HG02571 (cell line): ENCODE results near the gene OR2L8.
A peak's percentile ranks its signal among the peaks of the same experiment; 100 is the strongest.

ENCODE experiments used
- ATAC-seq: cut with Tn5 transposase; IDR thresholded peaks from one replicate; pipeline ENCODE4 v1.9.1; 2021; ENCODE audit warnings: mild to moderate bottlenecking, moderate library complexity; ENCODE audit not compliant: unreplicated experiment

OR2L8 gene, protein sequence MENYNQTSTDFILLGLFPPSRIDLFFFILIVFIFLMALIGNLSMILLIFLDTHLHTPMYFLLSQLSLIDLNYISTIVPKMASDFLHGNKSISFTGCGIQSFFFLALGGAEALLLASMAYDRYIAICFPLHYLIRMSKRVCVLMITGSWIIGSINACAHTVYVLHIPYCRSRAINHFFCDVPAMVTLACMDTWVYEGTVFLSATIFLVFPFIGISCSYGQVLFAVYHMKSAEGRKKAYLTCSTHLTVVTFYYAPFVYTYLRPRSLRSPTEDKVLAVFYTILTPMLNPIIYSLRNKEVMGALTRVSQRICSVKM

DNA sequence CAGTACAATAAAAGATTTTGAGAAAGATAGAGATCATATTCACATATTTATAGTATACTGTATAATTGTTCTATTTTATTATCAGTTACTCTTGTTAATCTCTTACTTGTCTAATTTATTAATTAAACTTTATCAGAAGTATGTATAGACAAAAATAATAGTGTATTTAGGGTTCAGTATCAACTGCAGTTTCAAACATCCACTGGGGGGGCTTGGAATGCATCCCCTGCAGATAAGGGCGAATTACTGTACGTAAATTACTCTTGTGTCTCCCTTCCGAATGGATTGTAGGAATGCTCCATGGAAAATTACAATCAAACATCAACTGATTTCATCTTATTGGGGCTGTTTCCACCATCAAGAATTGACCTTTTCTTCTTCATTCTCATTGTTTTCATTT is at the start of gene OR2L8:
Gene OR2L8, plus strand, starts transcription at position 301 of the 400 bp plus-strand sequence. Its CDS starts 0 bp downstream, at position 301.
- ATAC-seq: no peak

DNA sequence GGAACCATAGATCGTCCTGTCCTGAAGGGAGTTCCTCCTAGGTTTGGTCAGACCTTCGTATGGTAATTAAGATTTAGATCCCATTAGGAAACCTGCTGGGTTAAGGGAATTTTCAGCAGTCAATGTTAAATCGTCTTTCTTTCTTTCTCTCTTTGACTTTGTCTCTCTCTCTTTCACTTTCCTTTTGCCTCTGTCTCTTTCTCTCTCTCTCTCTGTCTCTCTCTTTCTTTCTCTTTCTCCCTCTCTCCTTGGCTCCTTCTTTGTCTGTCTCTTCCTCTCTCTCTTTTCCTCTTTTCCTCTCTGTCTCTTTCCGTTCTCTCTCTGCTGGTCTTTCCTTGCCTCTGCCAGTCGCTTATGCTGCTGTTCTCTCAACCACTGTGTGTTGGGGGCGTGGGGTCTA is 44.5 kb upstream of the OR2L8 start:
- no peak for ATAC-seq

DNA sequence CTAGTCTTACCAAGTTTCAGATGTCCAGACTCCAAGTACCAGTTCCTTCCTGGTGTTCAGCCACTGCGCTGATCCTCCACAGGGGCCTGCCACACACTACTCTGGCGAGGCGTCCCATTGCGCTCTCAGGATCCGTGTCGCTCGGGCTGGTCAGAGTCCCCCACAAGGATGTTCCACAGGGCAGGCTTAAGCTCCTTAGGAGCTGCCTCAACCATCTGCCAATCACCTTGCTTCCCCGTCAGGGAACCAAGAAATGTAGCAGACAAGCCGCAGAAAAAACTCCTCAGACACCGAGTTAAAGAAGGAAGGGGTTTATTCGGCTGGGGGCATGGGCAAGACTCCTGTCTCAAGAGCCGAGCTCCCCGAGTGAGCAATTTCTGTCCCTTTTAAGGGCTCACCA is 43.5 kb upstream of the OR2L8 start:
- no peak for ATAC-seq

DNA sequence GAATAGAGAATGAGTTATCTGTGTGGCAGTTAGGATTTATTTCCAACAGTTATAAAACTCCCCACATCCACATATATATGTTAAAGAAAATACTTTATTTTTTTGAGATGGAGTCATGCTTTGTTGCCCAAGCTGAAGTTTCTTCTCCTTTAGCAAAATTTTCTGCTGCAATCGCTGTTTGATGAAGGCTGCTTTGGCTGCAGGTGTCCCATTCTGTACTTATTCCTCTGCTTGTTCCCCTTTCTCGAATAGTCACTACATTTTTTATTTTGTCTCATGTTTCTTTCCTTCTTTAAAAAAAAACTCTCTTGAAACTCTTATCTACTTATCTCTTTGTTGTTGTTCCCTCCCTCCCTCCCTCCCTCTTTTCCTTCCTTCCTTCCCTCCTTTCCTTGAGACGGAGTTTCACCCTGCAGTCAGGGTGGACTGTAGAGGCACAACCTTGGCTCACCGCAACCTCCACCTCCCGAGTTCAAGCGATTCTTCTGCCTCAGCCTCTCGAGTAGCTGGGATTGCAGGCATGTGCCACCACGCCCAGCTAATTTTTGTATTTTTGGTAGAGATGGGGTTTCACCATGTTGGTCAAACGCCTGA is 42.7 kb upstream of the OR2L8 start:
- no peak for ATAC-seq

DNA sequence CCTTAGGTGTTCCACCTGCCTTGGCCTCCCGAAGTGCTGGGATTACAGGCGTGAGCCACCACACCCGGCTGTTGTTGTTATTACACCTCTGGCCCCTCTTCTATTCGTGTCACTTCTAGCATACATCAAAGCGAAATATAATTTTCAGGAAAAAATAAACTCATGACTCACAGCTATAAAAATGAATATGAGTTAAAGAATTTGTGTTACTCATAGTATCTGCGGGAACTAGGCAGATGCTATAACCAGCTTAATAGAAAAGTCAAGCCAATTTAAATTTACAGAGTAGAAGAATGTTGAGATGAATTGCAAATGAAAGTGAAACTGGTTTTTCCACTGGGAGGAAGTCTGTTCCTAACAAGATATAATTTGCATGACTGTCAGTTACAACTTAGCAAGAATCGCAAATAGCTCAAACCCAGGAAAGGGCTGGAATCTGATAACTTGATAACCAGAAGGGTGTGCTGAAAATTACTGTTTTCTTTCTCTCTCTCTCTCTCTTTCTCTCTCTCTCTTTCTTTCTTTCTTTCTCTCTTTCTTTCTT is 42.1 kb upstream of the OR2L8 start:
- ATAC-seq: no peak

DNA sequence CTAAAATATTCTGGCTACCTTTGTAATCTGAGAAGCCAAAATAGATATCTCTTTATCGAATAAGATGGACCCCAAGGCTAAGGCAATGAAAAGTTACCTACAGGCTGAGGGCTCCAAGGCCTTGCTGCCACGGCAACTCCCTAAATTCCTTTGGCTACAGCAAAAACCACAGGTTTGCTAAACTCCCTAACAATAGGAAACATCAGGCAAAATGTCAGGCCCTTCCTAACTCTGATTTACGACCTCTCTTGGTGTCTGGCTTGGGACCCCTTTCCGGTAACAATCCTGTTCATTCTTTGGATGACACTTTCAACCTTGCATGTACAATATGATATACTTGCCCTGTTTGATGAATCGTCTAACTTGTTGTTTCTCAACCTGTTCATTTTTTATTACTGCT is 39.9 kb upstream of the OR2L8 start:
- ATAC-seq: no peak

DNA sequence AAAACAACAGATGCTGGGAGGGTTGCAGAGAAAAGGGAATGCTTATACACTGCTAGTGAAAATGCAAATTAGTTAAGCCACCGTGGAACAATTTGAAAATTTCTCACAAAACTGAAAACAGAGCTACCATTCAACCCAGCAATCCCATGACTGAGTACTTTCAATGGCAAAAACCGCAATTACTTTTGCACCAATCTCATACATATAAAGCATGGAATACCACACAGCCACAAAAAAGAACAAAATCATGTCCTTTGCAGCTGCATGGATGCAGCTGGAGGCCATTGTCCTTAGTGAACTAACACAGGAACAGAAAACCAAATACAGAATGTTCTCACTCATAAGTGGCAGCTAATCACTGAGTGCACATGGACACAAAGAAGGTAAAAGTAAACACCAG is 34.9 kb upstream of the OR2L8 start:
- no peak for ATAC-seq

DNA sequence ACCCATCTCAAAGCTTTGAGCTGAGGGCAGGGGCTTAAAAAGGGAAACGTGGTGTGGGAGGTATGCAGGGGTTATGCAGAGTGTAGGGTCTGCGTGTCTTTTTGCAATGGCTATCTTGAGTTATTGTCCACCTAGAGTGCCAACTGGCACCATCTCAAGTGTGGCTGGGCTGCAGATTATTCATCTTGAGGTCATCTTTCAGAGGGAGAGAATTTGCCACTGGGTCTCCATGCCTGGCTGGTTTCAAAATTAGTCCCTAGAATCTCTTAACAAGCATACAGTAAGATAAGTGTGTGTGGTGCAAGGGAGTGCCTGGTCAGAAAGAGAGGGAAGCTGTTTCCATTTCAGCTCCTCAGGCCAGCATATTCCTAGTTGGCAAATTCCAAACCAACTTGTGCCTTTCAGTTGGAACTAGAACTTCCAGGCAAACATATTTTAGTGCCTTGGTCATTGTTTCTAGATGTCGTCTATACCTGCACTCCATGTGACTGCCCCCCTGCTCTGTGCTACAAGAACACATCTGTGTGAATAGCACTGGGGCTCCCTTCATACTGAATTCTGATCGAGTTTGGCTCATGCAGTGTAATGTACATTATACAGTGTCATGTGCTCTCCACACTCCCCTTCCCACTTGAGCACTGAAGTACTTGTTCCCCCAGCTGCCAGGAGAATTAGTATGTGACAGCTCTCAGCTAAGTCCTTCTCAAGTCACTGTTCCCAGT is 33.6 kb upstream of the OR2L8 start:
- no peak for ATAC-seq

DNA sequence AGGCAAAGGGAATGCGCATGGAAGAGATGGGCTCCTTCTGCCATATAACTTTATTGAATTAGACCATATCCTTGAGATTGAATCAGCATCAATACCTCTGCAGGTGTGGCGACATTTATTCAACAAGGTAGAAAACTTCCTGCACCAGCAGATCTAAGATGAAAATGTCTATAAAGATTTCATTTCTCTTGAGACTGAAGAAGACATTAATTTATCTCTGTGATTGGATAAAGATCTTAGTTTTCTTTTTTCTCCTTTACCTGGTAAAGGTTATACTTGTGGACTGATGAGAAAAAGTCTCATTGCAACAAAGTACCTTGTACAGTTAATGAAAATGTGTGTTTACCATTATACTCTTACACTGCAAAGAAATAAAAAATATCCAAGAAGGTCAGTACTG is 28.7 kb upstream of the OR2L8 start, which contains the start of gene OR2T8:
Gene OR2T8, plus strand, starts transcription at position 301 of the 400 bp plus-strand sequence. CDS start 766 bp downstream, outside the sequence.
- no peak for ATAC-seq

DNA sequence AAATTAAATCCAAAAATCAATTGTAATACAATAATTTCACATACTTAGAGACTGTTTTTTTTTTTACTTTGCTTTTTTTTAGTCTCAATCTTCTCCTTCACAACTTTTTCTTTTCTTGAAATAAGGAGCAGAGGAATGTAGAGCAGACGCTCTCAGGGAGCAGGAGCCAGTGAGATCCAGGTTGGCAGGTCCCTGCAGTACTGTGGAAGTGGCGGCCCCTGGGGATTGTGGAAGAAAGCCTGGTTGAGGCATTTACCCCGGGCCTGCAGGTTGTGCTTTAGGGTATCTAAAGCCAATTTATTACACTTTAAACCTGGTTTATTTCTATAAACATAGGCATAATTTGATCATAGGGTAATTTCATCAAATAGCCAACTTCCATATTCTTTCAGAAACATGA is 24.7 kb upstream of the OR2L8 start:
- no peak for ATAC-seq

DNA sequence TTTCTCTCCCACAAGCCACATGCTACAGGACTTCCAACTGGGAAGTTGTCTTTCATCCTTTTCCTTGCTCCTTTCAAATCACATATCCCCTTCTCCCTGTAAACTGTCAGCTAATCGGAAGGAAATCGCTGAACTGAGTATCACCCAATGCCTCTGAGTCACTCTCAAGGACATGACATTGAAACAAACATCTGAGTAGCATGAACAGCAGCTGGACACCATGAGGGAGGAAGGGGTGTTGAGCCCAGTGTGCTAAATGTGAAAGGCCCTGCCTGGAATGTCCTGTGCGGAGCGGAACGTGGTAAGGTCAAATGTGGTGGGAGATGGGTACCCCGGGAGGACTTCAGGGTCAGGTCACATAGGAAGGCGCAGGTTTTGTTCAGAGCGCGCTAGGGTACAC is 23.8 kb upstream of the OR2L8 start, which contains the start of gene OR2AJ1:
Gene OR2AJ1, plus strand, starts transcription at position 22 of the 400 bp plus-strand sequence. CDS start 8,880 bp downstream, outside the sequence.
- ATAC-seq: no peak

DNA sequence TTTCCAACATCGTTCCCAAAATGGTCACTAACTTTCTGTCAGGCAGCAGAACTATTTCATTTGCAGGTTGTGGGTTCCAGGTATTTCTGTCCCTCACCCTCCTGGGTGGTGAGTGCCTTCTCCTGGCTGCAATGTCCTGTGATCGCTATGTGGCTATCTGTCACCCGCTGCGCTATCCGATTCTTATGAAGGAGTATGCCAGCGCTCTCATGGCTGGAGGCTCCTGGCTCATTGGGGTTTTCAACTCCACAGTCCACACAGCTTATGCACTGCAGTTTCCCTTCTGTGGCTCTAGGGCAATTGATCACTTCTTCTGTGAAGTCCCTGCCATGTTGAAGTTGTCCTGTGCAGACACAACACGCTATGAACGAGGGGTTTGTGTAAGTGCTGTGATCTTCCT is 14.7 kb upstream of the OR2L8 start:
- ATAC-seq: no peak

DNA sequence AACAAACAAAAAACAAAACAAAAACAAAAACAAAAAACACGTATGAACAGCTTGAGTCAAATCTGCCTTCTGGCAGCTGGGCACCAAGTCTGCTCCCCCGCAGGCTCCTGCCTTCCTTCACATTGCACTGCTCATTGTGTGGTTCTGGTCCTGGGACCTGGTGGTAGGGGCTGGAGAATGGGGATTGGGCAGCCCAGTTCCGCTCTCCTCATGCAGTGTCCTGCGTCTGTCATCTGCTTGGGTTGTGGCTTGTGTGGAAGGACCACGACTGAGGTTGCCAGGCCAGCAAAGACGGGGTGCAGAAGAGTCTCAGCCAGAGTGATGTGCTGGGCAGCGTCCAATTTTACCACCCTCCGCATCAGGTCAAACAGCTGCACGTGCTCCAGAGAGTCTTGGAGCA is 12.9 kb upstream of the OR2L8 start:
- ATAC-seq: no peak

DNA sequence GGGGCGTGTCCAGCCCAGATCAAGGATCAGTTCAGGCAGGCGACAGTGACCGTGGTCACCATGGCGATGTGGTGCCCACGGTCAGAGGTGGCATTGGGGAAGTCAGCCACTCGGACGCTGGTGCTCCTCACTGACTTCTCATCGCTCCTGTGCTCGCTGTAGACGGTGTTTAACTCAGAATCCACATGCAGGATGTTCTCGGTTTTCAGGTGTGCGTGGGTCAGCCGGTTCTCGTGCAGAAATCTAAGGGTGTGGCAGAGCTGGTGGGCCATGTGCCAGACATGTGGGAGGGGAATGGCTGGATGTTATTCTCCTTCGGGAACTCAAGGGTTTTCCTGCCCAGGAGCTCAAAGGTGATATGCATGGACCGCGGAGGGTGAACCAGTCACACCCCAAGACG is 12.2 kb upstream of the OR2L8 start:
- ATAC-seq: no peak

DNA sequence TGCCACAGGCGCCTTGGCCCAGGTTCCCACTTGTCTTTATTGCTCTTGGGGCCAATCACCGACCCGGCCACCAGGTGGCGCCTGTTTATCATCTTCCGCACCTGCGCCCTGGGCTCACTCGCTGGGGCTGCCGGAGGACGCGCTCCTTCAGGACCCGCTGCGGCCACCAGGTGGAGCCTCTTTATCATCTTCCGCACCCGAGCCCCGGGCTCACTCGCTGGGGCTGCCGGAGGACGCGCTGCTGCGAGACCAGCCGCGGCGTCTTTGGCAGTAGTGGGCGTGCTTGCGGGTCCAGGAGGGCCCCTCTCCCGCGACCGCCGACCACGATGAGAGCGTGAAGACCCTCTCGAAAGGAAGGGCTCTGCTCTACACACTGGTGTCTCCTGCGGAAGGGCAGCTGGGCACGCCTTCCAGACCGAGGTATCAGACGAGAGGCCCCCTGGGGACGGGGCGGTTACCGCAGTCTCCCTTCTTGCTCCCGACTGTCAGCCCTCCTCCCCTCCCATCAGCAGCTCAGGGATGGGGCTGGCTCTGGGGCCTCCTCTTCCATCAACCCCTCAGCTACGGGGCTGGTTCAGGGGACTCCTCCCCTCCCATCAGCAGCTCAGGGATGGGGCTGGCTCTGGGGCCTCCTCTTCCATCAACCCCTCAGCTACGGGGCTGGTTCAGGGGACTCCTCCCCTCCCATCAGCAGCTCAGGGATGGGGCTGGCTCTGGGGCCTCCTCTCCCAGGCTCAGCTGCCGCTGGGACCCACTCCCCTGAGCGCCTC is 11.5 kb upstream of the OR2L8 start:
- peak; percentile 100 for ATAC-seq

DNA sequence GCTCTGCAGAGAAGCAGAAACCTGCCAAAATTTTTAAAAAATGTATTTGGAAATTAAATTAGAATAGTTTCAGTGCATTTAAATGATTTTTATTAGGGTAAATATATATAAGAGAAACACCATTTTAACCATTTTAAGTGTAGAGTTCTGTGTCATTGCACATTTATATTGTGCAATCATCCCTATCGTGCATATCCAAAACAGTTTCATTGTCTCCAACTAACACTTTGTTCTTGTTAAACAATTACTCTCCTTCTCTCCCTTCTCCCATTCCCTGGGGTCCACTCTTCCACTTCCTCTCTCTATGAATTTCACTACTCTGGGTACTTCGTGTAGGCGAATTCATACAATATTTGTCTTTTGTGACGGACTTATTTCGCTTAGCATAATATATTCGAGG is 6.0 kb upstream of the OR2L8 start:
- ATAC-seq: no peak

DNA sequence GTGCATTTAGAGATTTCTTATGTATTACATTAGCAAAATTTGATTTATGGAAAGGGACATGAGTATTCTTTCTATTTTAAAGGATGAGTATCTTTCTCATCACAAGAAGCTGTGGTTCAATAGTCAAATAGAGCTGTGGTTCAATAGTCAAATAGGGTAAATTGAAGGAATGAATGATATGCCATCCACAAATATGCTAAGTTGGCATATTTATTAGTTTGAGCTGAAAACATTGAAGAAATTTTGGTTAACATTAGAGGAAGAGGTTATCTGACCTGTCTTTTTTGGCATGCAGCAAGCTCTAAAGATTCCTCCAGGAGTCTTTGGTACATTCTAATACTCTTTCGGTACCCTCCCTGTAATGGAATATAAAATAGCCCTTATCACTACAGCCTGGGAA is 4.8 kb downstream of the OR2L8 start:
- ATAC-seq: no peak

DNA sequence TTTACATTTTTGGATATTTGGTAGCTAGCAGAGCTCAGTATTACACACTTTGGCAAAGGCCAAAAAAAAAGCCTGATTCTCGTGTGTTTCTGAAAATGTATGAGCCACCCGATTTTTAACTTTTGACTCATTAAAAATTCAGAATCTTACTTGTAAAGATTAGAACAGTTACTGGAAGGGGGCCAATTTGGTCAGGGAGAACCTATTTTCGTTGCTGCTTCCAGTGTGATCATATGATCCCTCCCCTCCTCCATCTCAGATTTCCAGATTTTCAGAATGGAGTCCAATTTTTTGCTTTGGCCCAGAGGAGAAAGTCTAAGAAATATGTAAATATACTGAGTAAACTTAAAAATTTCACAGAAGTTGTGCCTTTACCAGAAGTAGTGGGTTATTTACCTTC is 13.1 kb downstream of the OR2L8 start:
- no peak for ATAC-seq

DNA sequence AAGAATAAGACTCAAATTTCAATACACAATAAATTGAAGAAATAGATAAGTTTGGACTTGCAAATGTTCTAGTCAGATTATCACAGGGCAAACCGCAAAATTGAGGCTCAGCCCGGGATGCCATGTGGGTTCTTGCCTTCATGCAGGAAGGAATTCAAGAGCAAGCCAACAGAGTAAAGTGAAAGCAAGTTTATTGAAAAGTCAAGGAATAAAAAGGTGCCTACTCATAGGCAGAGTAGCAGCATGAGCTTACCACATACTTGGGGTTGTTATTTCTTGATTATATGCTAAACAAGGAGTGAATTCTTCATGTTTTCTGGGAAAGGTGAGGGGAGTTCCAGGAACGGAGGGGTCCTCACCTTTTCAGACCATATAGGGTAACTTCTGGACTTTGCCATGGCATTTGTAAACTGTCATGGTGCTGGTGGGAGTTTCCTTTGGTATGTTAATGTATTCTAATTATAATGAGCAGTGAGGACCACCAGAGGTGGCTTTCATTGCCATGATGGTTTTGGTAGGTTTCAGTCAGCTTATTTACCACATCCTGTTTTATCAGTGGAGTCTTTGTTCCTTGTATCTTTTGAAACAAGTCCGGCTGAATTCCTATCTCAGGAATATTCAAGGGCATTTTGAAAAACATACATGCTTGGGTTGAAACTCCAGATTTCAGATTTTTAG is 14.4 kb downstream of the OR2L8 start:
- no peak for ATAC-seq

DNA sequence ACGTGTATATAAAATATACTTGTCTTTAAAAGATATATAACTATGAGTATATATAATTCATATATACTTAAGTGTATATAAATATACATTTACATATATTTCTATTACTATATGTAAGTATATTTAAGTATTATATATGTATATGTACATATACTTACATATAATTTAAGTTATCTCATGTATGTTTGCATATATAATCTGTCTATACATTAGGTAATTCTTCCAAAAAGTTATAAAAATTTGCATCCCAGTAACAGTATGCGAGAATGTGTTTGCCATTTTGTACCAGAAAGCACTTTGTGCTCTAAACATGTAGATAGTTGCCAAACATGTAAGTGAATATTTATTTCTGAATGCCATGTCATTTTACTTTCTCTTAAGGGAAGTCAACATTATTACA is 16.3 kb downstream of the OR2L8 start, which contains the start of gene OR2AK2:
Gene OR2AK2, plus strand, starts transcription at position 301 of the 400 bp plus-strand sequence. CDS start 144 bp downstream, outside the sequence.
- ATAC-seq: no peak
